ENCODE results near the gene MYB. TPM values are rescaled to one million over a fixed set of nuclear protein-coding genes. Genes with fewer than 3 reads are reported as not detected.

The MYB gene
- total RNA-seq, 2 experiments from 2014 or later, result 20.1 to 42.9 TPM

DNA sequence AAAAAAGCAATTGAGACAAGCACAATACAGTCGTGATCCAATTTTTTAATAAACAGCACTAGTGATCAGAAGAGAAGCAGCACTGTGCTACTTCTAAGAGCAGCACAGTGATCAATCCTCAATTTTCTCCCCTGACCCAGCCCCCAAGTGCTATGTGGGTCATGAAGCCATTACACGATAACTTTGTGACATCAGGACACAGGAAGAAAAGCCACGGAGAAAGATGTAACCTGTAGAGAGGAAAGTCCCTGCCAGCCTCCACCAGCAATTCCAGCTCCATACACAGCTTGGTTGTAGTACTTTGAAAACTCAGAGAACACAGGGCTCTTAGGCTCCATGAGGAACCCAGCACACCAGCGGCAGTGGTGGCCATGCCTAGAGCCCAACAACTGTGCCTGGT is 45.3 kb upstream of the MYB start:
- no peak for DNase-seq (ENCODE audit: low spot score)
- Histone ChIP-seq H4K20me1 (ENCODE audit: insufficient read depth, low read length) (no peaks in the 10 kb centered on the region), H3K79me2 (ENCODE audit: insufficient read depth, low read depth, low read length) (no peaks in the 10 kb centered on the region), H3K4me3 (ENCODE audit: low read depth, low read length, poor library complexity, severe bottlenecking) (no peak overlapping the region), H2AFZ (ENCODE audit: low read length) (no peak overlapping the region), H3K9me3 (ENCODE audit: low read length) (no peaks in the 10 kb centered on the region), H3K4me2 (ENCODE audit: low read length) (no peak overlapping the region), H3K4me1 (ENCODE audit: insufficient read depth, low read length, poor library complexity, severe bottlenecking) (peaks cover 5% of the 10 kb centered on the region), H3K36me3 (ENCODE audit: insufficient read depth, low read length) (no peaks in the 10 kb centered on the region), H3K9me2 (ENCODE audit: insufficient read depth, low read length) (no peaks in the 10 kb centered on the region), H3K27ac (ENCODE audit: low read depth, low read length, poor library complexity, severe bottlenecking) (no peak overlapping the region)
- CTCF ChIA-PET (ENCODE audit: unreplicated experiment), result no interaction called here
- TF ChIP-seq EZH2phosphoT487 (IDR thresholded peaks at IDR 0.05; ENCODE audit: borderline replicate concordance, low read depth, low read length), result no peak
- TF ChIP-seq, protein P1, sequence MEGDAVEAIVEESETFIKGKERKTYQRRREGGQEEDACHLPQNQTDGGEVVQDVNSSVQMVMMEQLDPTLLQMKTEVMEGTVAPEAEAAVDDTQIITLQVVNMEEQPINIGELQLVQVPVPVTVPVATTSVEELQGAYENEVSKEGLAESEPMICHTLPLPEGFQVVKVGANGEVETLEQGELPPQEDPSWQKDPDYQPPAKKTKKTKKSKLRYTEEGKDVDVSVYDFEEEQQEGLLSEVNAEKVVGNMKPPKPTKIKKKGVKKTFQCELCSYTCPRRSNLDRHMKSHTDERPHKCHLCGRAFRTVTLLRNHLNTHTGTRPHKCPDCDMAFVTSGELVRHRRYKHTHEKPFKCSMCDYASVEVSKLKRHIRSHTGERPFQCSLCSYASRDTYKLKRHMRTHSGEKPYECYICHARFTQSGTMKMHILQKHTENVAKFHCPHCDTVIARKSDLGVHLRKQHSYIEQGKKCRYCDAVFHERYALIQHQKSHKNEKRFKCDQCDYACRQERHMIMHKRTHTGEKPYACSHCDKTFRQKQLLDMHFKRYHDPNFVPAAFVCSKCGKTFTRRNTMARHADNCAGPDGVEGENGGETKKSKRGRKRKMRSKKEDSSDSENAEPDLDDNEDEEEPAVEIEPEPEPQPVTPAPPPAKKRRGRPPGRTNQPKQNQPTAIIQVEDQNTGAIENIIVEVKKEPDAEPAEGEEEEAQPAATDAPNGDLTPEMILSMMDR (conservative IDR thresholded peaks at IDR 0.05; ENCODE audit: low read length), result no peak
- POLR2A ChIA-PET, result no interaction called here
- intact Hi-C loops (cut with micrococcal nuclease; ENCODE audit: unreplicated experiment), result no loop called here
- no TSS peak for BruUV-seq (replicated peaks)

DNA sequence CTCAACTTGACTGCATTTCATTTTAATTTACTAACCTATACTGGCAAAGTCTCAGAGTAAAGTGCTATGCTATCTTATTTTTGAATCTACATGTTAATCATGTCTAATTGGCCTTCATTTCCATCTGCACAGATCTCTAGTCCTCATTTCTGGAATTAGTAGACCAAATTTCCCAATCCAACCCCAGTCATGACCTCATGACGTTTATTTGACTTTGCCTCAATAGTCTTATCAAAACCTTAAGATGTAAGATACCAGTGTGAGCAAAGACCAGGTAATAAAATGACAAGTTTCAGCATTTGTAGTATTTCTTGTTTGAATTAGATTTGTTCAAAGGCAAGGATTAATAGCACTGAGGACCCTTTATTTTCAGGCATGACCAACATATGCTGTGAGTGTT is 43.3 kb upstream of the MYB start:
- BruUV-seq (replicated peaks), result no TSS peak
- no peaks in the 10 kb centered on the region for H3K9me3 ChIP-seq (ENCODE audit: low read length)
- CTCF ChIA-PET (ENCODE audit: unreplicated experiment), result no interaction called here

DNA sequence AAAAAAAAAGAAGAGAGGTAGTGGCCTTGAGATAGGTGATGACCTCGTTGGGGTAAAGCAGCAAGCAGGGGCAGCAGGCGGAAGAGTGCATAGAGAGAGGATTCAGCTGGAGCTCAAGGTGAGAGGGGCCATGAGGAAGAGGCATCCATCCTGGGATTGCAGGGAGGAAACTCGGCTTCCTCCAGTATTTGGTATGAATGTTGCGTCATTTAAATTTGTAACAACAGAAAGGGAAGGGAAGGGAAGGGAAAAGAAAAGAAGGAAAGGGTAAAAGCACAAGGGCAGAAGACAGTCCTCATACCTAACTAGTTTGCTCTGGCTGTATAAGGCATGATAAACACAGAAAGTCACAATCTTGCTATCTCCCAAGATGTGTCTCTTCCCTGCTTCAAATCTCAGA is 39.9 kb upstream of the MYB start:
- no peak overlapping the region for H3K27ac ChIP-seq (ENCODE audit: low read depth, low read length, poor library complexity, severe bottlenecking)
- H3K4me1 ChIP-seq (ENCODE audit: insufficient read depth, low read length, poor library complexity, severe bottlenecking), result peaks cover 50% of the 10 kb centered on the region
- TF ChIP-seq EZH2phosphoT487 (IDR thresholded peaks at IDR 0.05; ENCODE audit: borderline replicate concordance, low read depth, low read length), result no peak
- no TSS peak for BruUV-seq (replicated peaks)
- CTCF ChIA-PET (ENCODE audit: unreplicated experiment), result no interaction called here
- H2AFZ ChIP-seq (ENCODE audit: low read length), result peak overlapping the region; percentile 15; the same call in 1 of the 2 replicates
- no peaks in the 10 kb centered on the region for H3K9me2 ChIP-seq (ENCODE audit: insufficient read depth, low read length)
- no peak overlapping the region for H3K4me3 ChIP-seq (ENCODE audit: low read depth, low read length, poor library complexity, severe bottlenecking)
- no peaks in the 10 kb centered on the region for H4K20me1 ChIP-seq (ENCODE audit: insufficient read depth, low read length)
- H3K36me3 ChIP-seq (ENCODE audit: insufficient read depth, low read length), result no peaks in the 10 kb centered on the region
- no peak for DNase-seq (ENCODE audit: low spot score)
- H3K79me2 ChIP-seq (ENCODE audit: insufficient read depth, low read depth, low read length), result no peaks in the 10 kb centered on the region
- H3K9me3 ChIP-seq (ENCODE audit: low read length), result no peaks in the 10 kb centered on the region
- intact Hi-C loops (cut with micrococcal nuclease; ENCODE audit: unreplicated experiment), result no loop called here
- POLR2A ChIA-PET, result interaction anchor here (0.7 to 1.4 kb wide), 6 partner anchors 9 to 282 kb away, joined by 3 to 10 read pairs (median 4); no protein-coding TSS in a partner anchor
- peak overlapping the region; percentile 57 for H3K4me2 ChIP-seq (ENCODE audit: low read length)

More for the DNA sequence above, 43.3 kb upstream of the MYB start:
- intact Hi-C loops (cut with micrococcal nuclease; ENCODE audit: unreplicated experiment), result no loop called here
- H2AFZ ChIP-seq (ENCODE audit: low read length), result no peak overlapping the region
- H3K4me3 ChIP-seq (ENCODE audit: low read depth, low read length, poor library complexity, severe bottlenecking), result no peak overlapping the region
- H4K20me1 ChIP-seq (ENCODE audit: insufficient read depth, low read length), result no peaks in the 10 kb centered on the region
- no peak overlapping the region for H3K27ac ChIP-seq (ENCODE audit: low read depth, low read length, poor library complexity, severe bottlenecking)
- no peak for TF ChIP-seq EZH2phosphoT487 (IDR thresholded peaks at IDR 0.05; ENCODE audit: borderline replicate concordance, low read depth, low read length)
- TF ChIP-seq, protein P1 (conservative IDR thresholded peaks at IDR 0.05; ENCODE audit: low read length), result no peak
- POLR2A ChIA-PET, result interaction anchor here (0.7 kb wide), 1 partner anchor 191 kb away, joined by 3 read pairs; no protein-coding TSS in a partner anchor
- no peak for DNase-seq (ENCODE audit: low spot score)
- H3K9me2 ChIP-seq (ENCODE audit: insufficient read depth, low read length), result no peaks in the 10 kb centered on the region
- no peak overlapping the region for H3K4me2 ChIP-seq (ENCODE audit: low read length)
- no peaks in the 10 kb centered on the region for H3K79me2 ChIP-seq (ENCODE audit: insufficient read depth, low read depth, low read length)
- peaks cover 18% of the 10 kb centered on the region for H3K4me1 ChIP-seq (ENCODE audit: insufficient read depth, low read length, poor library complexity, severe bottlenecking)
- no peaks in the 10 kb centered on the region for H3K36me3 ChIP-seq (ENCODE audit: insufficient read depth, low read length)

All from OCI-LY7 (cell line).